UCSD-AML1 (cell line): ENCODE measurements around the gene TNS4.

Source experiments
- DNase-seq: peaks from one replicate; lab custom pipeline; 2025; ENCODE audit not compliant: unreplicated experiment; lab: John Stamatoyannopoulos, UW

The TNS4 gene

DNA sequence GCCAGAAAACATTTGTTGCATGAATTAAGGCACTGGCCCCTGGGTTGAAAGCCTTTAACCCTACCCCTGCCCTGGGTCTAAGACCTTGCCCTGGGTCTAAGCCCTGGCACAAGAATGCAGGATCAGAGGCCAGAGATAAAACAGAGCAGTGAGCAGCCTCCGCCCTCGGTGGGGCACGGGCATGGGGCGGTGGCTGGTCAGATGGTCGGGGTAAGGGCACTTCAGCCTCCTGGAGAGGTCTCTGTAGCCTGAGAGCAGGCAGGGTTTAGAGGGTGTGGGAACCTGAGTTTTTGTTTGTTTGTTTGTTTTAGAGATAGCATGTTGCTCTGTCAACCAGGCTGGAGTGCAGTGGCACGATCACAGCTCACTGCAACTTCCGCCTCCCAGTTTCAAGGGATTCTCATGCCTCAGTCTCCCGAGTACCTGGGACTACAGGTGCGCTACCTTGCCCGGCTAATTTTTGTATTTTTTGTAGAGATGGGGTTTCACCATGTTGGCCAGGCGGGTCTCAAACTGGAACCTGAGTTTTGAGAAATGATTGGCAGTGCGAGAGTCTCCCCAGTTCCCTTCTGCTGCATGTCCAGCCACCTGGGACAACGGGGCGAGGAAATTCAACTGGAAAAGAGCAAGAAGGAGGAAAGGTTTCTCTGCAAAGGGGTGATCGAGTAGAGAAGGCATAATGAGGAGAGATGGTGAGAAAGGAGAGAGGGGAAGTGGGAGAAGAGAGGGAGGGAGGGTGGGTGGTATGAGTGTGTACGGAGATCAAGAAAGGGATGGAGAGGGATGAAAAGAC lies 27.7 kb downstream of the TNS4 start:
- DNase-seq, result no peak

DNA sequence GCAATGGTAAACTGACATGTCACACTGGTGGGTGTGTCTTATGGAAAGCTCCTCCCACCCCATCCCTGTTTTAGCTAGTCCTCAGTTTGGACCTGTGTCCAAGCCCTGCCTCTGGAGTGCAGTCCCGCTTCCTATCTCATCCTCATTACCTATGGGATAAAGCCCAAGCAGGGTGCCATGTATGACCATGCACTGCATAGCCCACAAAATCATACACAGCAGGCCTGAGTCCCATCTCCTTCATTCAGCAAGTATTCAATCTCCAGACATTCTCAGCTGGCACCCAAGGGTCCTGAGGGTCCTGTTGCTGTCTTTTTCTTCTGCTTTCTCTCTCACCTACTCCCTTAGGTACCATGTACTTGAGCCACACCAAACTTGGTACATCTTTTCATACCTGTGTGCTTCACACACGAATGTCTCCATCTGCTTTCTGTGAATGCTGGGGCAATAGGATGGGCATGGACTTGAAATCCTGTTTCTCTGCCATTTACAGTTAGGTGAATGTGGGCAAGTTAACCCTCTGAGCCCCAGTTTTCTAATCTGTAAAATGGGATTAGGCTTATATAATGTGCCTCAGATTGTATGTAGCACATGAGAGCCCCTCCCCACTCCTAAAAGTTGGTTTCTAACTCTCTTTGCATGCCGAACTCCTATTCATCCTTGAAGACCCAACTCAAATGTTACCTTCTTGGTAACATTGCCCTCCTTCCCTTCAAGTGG lies 28.5 kb downstream of the TNS4 start:
- no peak for DNase-seq

DNA sequence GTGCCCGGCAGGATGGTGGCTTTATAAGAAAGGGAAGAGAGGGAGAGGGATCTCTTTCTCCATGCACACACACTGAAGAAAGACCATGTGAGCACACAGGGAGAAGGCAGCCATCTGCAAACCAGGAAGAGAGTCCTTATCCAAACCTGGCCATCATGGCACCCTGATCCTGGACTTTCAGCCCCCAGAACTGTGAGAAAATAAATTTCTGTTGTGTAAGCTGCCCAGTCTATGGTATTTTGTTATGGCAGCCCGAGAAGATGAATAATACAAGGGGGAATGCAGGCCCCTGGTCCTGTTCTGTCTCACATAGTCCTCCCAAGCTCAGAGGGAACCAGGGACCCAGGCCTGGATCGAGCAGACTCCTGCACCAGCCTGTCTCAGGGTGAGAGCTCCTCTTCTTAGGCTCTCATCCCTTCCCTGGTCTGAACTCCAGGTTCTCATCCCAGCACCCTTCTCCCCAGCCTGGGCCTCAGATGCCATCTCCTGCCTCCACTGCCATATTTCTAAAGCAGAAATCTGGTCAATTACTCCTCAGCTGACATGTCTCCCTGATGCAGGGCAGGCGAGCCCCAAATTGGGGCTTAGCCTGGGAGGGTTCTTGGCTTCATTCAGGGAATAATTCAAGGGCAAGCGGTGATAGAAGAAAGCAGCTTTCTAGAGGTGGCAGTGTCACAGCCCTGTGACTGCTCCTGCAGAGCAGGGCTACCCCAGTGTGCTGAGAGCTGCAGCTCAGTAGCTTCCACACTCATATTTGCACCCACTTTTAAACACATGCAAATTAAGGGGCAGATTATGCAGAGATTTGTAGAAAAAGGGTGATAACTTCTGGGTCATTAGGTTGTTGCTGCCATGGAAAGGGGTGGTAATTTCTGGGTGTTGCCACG lies 29.3 kb downstream of the TNS4 start:
- DNase-seq, result no peak

DNA sequence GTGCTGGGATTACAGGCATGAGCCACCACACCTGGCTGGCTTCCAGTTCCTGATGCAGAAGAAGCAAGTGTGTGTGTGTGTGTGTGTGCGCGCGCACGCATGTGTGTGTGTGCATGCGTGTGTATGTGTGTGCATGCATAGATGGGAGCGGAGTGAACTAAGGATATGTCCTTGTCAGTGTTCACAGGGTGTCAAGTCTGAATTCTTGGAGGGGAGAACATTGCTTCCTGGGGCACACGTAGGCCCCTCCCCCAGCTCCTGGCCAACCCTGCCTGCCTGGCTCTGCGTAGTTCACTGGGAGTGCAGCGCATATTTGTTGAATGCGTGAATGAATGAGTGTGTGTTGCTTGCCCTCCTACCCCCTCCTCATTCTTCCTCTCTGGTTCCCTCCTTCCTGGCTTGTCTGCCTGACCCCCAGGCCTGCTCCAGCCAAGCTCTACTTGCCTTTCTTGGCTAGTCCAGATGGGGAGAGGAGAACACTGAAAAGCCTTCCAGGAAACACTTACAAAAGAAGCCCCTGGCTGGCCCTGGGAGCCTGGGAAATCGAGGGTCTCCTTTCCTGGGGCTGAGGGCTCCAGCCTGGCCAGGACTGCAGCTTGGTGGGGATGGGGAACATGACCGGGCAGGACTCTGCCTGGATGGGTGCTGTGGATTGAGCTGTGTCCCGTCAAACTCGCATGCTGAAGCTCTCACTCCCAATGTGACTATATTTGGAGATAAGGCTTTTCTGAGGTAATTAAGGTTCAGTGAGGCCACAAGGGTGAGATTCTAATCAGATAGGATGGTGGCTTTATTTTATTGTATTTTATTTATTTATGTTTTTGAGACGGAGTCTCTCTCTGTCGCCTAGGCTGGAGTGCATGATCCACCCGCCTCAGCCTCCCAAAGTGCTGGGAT lies 30.2 kb downstream of the TNS4 start:
- no peak for DNase-seq

GRCh38 chr17:40469805-40470675 lies 31.4 kb downstream of the TNS4 start:
- no peak for DNase-seq

GRCh38 chr17:40468560-40468959 lies 32.9 kb downstream of the TNS4 start:
- no peak for DNase-seq

DNA sequence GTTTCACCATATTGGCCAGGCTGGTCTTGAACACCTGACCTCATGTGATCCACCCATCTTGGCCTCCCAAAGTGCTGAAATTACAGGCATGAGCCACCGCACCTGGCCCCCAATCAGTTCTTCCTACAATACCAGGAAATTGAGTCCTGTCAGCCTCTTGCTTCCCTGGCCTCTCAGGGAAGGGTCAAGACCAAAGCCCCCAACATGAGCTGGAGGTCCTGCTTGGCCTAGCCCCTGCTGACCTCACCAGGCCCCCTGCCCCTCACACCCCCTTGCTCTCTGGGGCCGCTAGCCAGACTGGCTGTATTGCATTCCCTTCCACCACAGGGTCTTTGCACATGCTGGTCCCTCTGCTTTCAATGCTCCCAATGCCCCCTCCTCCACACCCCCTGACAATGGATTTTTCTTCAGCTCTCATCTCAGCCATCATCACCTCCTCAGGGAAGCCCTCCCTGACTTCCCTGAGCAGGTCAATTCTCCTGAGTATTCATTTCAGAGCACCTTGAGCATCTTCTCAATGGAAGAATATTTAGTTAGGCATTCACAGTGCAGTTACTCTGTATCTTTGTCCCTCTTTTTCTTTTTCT lies 34.0 kb downstream of the TNS4 start:
- DNase-seq, result no peak

DNA sequence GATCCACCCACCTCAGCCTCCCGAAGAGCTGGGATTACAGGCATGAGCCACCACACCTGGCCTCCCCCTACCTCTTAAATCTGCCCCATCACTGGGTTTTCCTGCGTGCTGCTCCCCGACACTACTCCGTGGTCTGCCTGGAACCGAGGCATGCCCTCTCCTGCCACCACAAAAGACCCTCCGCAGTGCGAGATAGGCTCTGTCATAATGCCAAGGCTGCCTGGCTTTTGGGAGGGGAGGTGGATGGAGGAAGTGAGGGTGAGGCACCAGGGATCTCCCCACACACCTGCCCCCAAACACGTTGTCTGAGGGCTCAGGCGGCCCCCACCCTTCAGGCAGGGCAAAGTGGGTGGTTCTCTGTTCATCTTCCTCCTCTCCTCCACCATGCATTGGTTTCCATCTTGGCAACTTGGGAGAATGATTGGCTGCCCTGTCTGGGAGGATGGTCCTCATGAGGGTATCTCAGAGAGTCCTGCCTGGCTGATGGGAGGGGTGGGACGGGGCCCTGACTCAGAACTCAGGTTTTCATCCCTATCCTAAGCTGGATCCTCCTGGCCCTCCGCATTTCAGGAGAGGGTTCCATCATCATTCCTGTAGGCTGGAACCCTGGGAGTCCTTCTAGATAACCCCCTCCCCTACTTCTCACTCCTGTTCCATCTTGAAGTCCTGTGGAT lies 35.0 kb downstream of the TNS4 start:
- DNase-seq, result no peak

DNA sequence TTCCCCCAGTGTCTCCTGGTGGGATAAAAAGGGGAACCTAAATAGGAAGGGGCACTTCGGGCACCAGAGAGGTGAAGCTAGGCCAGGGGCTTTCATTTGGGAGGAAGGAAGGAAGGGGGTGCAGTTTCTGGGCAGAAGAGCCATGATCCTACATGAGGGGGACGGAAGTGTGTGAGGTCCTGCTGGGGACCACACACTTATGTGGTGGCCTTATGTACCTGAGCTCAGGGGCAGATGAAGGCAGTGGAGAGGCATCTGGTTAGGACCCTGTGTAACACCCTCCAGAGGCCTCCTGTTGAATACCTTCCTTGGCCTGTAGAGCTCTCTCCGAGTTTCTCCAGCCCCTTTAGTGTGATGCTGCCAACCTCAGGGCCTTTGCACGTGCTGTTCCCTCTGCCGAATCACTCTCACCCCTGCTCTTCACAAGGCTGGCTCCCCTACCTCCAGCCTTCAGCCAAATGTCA lies 37.0 kb downstream of the TNS4 start:
- DNase-seq, result no peak

- no peak for DNase-seq
These were observed 38.3 kb downstream of the TNS4 start for GRCh38 chr17:40463122-40463550.

GRCh38 chr17:40462343-40463121 lies 38.9 kb downstream of the TNS4 start:
- DNase-seq, result no peak

GRCh38 chr17:40461732-40462342 lies 39.6 kb downstream of the TNS4 start:
- DNase-seq, result no peak

- no peak for DNase-seq
These were observed 40.3 kb downstream of the TNS4 start for GRCh38 chr17:40460968-40461731.

DNA sequence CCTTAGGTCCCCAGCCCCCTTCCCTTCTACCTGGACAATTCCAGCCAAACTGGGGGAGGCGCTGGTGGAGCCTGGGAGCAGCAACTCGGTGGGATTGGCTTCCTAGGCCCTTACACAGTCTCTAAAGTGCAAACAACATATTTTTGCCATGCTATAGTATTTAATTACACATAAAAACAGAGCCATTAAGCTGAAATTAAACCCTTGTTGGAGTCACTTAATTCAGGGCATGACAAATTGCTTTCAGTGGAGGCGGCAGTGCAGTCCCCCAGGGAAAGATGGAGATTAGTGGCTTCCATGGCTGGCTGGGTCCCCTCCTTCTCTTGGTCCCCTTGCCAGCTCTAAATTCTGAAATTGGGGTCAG lies 40.8 kb downstream of the TNS4 start:
- no peak for DNase-seq

DNA sequence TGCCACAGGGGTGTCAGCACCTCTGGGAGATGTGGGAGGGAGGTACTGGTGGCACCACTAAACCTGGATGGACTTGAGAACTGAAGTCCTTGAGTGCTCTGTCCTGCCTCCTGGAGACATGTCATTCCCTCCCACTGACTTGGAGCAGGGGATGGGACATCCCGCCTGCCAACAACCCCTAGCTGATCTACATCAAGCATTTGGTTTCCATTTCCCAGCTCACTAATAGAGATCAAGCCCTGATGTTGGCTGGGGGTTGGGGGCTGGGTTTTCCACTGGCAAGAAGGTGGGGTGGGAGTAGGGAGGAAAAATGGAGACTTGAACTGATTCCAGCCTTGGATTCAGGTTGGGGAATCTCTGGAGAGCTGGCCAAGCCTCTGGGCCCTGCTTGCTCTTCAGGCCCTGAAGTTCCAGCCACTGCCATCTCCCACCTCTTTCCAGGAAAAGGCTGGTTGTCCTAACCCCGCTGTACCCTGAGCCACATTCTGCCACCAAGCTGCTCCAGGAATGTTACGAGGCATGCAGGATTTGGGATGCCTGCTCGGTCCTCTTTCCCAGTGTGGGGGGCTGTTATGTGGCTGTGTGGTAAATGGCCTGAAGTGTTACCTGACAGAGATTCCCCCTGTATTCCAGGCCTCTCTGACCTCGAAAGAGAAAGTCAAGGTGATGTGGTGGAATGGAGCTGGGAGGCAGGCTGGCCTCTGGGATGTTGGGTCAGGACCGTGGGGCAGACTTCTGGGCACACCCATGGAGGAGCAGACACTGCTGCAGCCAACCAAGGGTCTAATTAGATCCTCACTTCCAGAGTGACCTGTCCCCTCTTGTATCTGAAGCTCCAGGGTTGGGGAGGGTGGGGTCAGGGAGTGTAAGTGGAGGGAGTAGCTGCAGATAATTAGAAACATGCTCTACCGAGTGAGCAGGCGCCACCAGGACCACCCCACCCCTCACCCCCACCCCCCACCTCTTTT lies 41.5 kb downstream of the TNS4 start:
- DNase-seq, result no peak
